Loucy (cell line): ENCODE results near the gene IGSF21.

ENCODE experiments used
- H2AFZ ChIP-seq: fragments of 200-600 bp; sonication (generic); 2 replicates; pipeline ENCODE4 v1.6.0; 2016; ENCODE audit warnings: antibody characterized with exemption, mild to moderate bottlenecking, low read length, moderate library complexity
- H3F3A ChIP-seq: fragments of 200-600 bp; 2 replicates; pipeline ENCODE4 v1.6.0; 2016; ENCODE audit warnings: antibody characterized with exemption, low read depth, mild to moderate bottlenecking
- H3K27me3 ChIP-seq: fragments of 200-600 bp; sonication (generic); 2 replicates; pipeline ENCODE4 v1.6.1; 2014; ENCODE audit warnings: low read length, mild to moderate bottlenecking; ENCODE audit not compliant: insufficient read depth, poor library complexity, severe bottlenecking
- H3K36me3 ChIP-seq: fragments of 200-600 bp; sonication (generic); 2 replicates; pipeline ENCODE4 v1.6.1; 2016; ENCODE audit warnings: low read length; ENCODE audit not compliant: insufficient read depth
- H3K4me1 ChIP-seq: fragments of 200-600 bp; sonication (generic); 2 replicates; pipeline ENCODE4 v1.5.1; 2014; ENCODE audit warnings: low read length, mild to moderate bottlenecking; ENCODE audit not compliant: insufficient read depth, poor library complexity, severe bottlenecking
- H3K4me2 ChIP-seq: fragments of 200-600 bp; sonication (generic); 2 replicates; pipeline ENCODE4 v1.6.0; 2014; ENCODE audit warnings: antibody characterized with exemption, low read length, low read depth, mild to moderate bottlenecking; ENCODE audit not compliant: poor library complexity, severe bottlenecking
- H3K4me3 ChIP-seq: fragments of 200-600 bp; sonication (generic); 2 replicates; pipeline ENCODE4 v1.5.1; 2014; ENCODE audit warnings: low read length, mild to moderate bottlenecking, mixed read lengths; ENCODE audit not compliant: poor library complexity, severe bottlenecking
- H3K79me2 ChIP-seq: fragments of 200-600 bp; sonication (generic); 2 replicates; pipeline ENCODE4 v1.6.1; 2014; ENCODE audit warnings: low read length; ENCODE audit not compliant: insufficient read depth
- H3K9ac ChIP-seq: fragments of 200-600 bp; sonication (generic); 2 replicates; pipeline ENCODE4 v1.6.0; 2014; ENCODE audit warnings: mild to moderate bottlenecking, low read depth, low read length, moderate library complexity; ENCODE audit not compliant: poor library complexity, severe bottlenecking
- H3K9me2 ChIP-seq: fragments of 200-600 bp; sonication (generic); replicated peaks from 2 replicates; pipeline ENCODE4 v1.6.1; 2016; ENCODE audit warnings: low read depth, low read length, mixed read lengths
- H3K9me3 ChIP-seq: fragments of 200-600 bp; sonication (generic); 2 replicates; pipeline ENCODE4 v1.6.1; 2014; ENCODE audit warnings: mild to moderate bottlenecking, antibody characterized with exemption, low read length, low read depth; ENCODE audit not compliant: insufficient read depth
- H4K20me1 ChIP-seq: fragments of 200-600 bp; sonication (generic); 2 replicates; pipeline ENCODE4 v1.6.0; 2014; ENCODE audit warnings: antibody characterized with exemption, low read length, mild to moderate bottlenecking; ENCODE audit not compliant: insufficient read depth, poor library complexity, severe bottlenecking
- CTCF ChIP-seq: fragments of 200-600 bp; sonication (generic); conservative IDR thresholded peaks from 2 replicates; pipeline ENCODE4 v1.5.1; 2014; ENCODE audit warnings: mild to moderate bottlenecking, antibody characterized with exemption, low read length
- EZH2phosphoT487 ChIP-seq: fragments of 200-600 bp; IDR thresholded peaks from 2 replicates; pipeline ENCODE4 v1.6.1; 2018; ENCODE audit warnings: antibody characterized with exemption, mild to moderate bottlenecking, moderate library complexity, borderline replicate concordance

Gene IGSF21

DNA sequence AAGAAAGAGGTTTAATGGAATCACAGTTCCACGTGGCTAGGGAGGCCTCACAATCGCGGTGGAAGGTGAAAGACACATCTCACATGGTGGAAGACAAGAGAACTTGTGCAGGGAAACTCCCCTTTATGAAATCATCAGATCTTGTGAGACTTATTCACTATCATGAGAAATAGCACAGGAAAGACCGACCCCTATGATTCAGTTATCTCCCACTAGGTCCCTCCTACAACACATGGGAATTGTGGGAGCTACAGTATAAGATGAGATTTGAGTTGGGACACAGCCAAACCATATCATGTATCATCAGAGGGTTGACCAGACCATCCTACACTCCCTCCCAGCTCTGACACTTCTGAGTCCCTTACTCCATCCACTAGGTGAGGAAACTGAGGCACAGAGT is 229.2 kb downstream of the IGSF21 start:
- TF ChIP-seq EZH2phosphoT487, result no peak
- TF ChIP-seq CTCF, result no peak
- Histone ChIP-seq H3F3A (no peaks in the 10 kb centered on the region), H2AFZ (no peak overlapping the region), H3K27me3 (no peaks in the 10 kb centered on the region), H3K9ac (no peak overlapping the region), H4K20me1 (no peaks in the 10 kb centered on the region), H3K4me3 (no peak overlapping the region), H3K4me2 (no peak overlapping the region), H3K9me2 (no peaks in the 10 kb centered on the region), H3K9me3 (no peaks in the 10 kb centered on the region), H3K4me1 (no peaks in the 10 kb centered on the region), H3K79me2 (no peaks in the 10 kb centered on the region), H3K36me3 (no peaks in the 10 kb centered on the region)

DNA sequence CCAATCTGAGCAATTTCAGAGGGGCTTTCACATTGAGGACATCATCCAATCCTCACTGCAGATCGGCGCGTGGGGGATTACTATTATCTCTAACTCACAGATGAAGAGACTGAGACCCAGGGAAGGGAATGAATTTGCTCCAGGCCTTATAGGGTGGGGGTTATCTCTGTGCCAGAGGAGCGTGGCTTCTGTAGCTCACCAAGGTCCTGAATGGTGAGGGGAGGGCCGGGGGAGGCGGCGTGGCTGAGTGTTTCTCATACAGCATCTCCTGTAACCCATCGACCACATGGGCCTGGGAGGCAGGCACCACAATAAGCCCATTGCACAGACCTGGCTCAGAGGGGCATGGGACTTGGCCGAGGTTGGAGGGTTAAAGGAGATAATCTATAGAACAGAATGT is 230.2 kb downstream of the IGSF21 start:
- no peak overlapping the region for H2AFZ ChIP-seq
- H3K79me2 ChIP-seq, result no peaks in the 10 kb centered on the region
- H3F3A ChIP-seq, result no peaks in the 10 kb centered on the region
- H3K4me1 ChIP-seq, result no peaks in the 10 kb centered on the region
- no peak overlapping the region for H3K4me3 ChIP-seq
- no peaks in the 10 kb centered on the region; the same call in 1 of the 2 replicates for H3K9me3 ChIP-seq
- no peaks in the 10 kb centered on the region for H4K20me1 ChIP-seq
- H3K9me2 ChIP-seq, result no peaks in the 10 kb centered on the region
- H3K36me3 ChIP-seq, result no peaks in the 10 kb centered on the region
- TF ChIP-seq EZH2phosphoT487, result no peak
- TF ChIP-seq CTCF, result no peak
- no peak overlapping the region for H3K9ac ChIP-seq
- H3K27me3 ChIP-seq, result no peaks in the 10 kb centered on the region
- no peak overlapping the region for H3K4me2 ChIP-seq

DNA sequence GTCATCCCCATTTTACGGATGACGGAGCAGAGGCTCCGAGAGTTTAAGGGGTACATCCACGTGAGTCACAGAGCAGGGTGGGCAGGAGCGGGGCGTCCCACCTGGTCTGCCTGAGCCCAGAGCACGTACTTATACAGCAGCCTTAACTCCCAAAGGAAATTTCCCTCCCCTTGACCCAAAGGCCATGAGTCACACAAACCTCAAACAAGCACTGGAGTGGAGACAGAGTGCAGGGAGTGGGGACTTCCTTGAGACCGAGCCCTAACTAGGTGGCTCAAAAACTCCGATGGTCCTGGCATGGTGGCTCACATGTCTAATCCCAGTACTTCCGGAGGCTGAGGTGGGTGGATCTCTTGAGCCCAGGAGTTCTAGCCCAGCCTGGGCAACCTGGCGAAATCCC is 231.6 kb downstream of the IGSF21 start:
- Histone ChIP-seq H3K27me3 (no peaks in the 10 kb centered on the region), H3K9me2 (no peaks in the 10 kb centered on the region), H3K36me3 (no peaks in the 10 kb centered on the region), H3K9ac (no peak overlapping the region), H4K20me1 (no peaks in the 10 kb centered on the region), H3K9me3 (no peaks in the 10 kb centered on the region; the same call in 1 of the 2 replicates), H2AFZ (no peak overlapping the region), H3K4me3 (no peak overlapping the region), H3K4me2 (no peak overlapping the region), H3K79me2 (no peaks in the 10 kb centered on the region), H3F3A (no peaks in the 10 kb centered on the region), H3K4me1 (no peaks in the 10 kb centered on the region)
- no peak for TF ChIP-seq EZH2phosphoT487
- no peak for TF ChIP-seq CTCF
